Esophagus (tissue), 2 donors: ENCODE data around the gene PNPLA5. TPM values are rescaled to one million over a fixed set of nuclear protein-coding genes. Genes with fewer than 3 reads are reported as not detected.

ENCODE experiments used
- H3K27ac ChIP-seq, 2 donors: one replicate each; pipeline ENCODE4 v1.5.1; 2013; ENCODE audit warnings: low read depth in 2 of 2, mild to moderate bottlenecking in 2 of 2, inconsistent platforms in 1 of 2, low read length in 1 of 2, moderate library complexity in 1 of 2
- H3K27me3 ChIP-seq, 2 donors: one replicate each; pipeline ENCODE4 v1.6.1; 2013; ENCODE audit warnings: low read length in 2 of 2, control low read depth in 1 of 2, mild to moderate bottlenecking in 1 of 2; ENCODE audit not compliant: insufficient read depth in 2 of 2, control insufficient read depth in 1 of 2
- H3K36me3 ChIP-seq, 2 donors: one replicate each; pipeline ENCODE4 v1.6.1; 2013; ENCODE audit warnings: low read length in 1 of 2; ENCODE audit not compliant: control insufficient read depth in 2 of 2, insufficient read depth in 2 of 2
- H3K4me1 ChIP-seq, 2 donors: one replicate each; pipeline ENCODE4 v1.6.1; 2013; ENCODE audit warnings: low read length in 1 of 2; ENCODE audit not compliant: control insufficient read depth in 2 of 2, insufficient read depth in 2 of 2
- H3K4me3 ChIP-seq, 2 donors: one replicate each; pipeline ENCODE4 v1.5.1; 2013; ENCODE audit warnings: low read length in 2 of 2, mild to moderate bottlenecking in 2 of 2, low read depth in 1 of 2, moderate library complexity in 1 of 2
- H3K9me3 ChIP-seq, 2 donors: one replicate each; pipeline ENCODE4 v1.6.1; 2013; ENCODE audit warnings: mild to moderate bottlenecking in 2 of 2, low read depth in 1 of 2, low read length in 1 of 2, moderate library complexity in 1 of 2; ENCODE audit not compliant: control insufficient read depth in 2 of 2, insufficient read depth in 1 of 2
- WGBS, 2 donors: extraction: QIAGEN DNeasy Blood & Tissue Kit; methylation state at CpG; one replicate each; pipeline ENCODE4 v1.1.7; 2013; 5-methylcytosine and 5-hydroxymethylcytosine counted together
- polyA plus RNA-seq, 2 donors: library from polyadenylated mRNA; stranded (reverse); fragments of 200-250 nt; gene quantifications; one replicate each; pipeline ENCODE4 v1.2.3, GENCODE V29; 2013
- donor health status: healthy with polysubstance abuse.
- donor health status: Bipolar disorder and iron deficiency.

PNPLA5 gene
- polyA plus RNA-seq, 2 donors = not detected

GRCh38 chr22:43889860-43890253, 2.0 kb downstream of the PNPLA5 start:
- H3K4me3 ChIP-seq = no peak overlapping the region
- no peaks in the 10 kb centered on the region for H3K4me1 ChIP-seq
- peaks cover 5 to 18% of the 10 kb centered on the region in 2 donors for H3K27me3 ChIP-seq
- 48 to 51% methylated on average over 4 of the region's 4 CpGs for WGBS, 2 donors
- H3K27ac ChIP-seq = no peak overlapping the region
- H3K9me3 ChIP-seq = peaks cover 0 to 5% of the 10 kb centered on the region in 2 donors
- H3K36me3 ChIP-seq = no peaks in the 10 kb centered on the region

- no peak overlapping the region for H3K27ac ChIP-seq
- no peaks in the 10 kb centered on the region for H3K36me3 ChIP-seq
- H3K9me3 ChIP-seq = peaks cover 0 to 5% of the 10 kb centered on the region in 2 donors
- 69 to 70% methylated on average over 16 of the region's 16 CpGs for WGBS, 2 donors
- H3K27me3 ChIP-seq = peaks cover 5 to 18% of the 10 kb centered on the region in 2 donors
- no peak overlapping the region for H3K4me3 ChIP-seq
- H3K4me1 ChIP-seq = no peaks in the 10 kb centered on the region
Observed at GRCh38 chr22:43889201-43889859, 2.5 kb downstream of the PNPLA5 start.

- H3K36me3 ChIP-seq = no peaks in the 10 kb centered on the region
- 64 to 76% methylated on average over 4 of the region's 4 CpGs for WGBS, 2 donors
- H3K4me3 ChIP-seq = no peak overlapping the region
- peaks cover 4 to 18% of the 10 kb centered on the region in 2 donors for H3K27me3 ChIP-seq
- no peaks in the 10 kb centered on the region for H3K4me1 ChIP-seq
- H3K27ac ChIP-seq = no peak overlapping the region
- peaks cover 0 to 5% of the 10 kb centered on the region in 2 donors for H3K9me3 ChIP-seq
Observed at GRCh38 chr22:43888740-43889139, 3.1 kb downstream of the PNPLA5 start.

- Histone ChIP-seq H3K27me3 (peaks cover 0 to 18% of the 10 kb centered on the region in 2 donors), H3K9me3 (peaks cover 0 to 5% of the 10 kb centered on the region in 2 donors), H3K4me1 (no peaks in the 10 kb centered on the region), H3K4me3 (no peak overlapping the region), H3K36me3 (no peaks in the 10 kb centered on the region), H3K27ac (no peak overlapping the region)
- 67 to 69% methylated on average over 4 of the region's 4 CpGs for WGBS, 2 donors
Observed at GRCh38 chr22:43887391-43887790, 4.4 kb downstream of the PNPLA5 start.

GRCh38 chr22:43886231-43886630, 5.6 kb downstream of the PNPLA5 start:
- Histone ChIP-seq H3K36me3 (no peaks in the 10 kb centered on the region), H3K4me1 (no peaks in the 10 kb centered on the region), H3K27ac (no peak overlapping the region), H3K27me3 (peaks cover 0 to 9% of the 10 kb centered on the region in 2 donors), H3K4me3 (no peak overlapping the region), H3K9me3 (peaks cover 0 to 5% of the 10 kb centered on the region in 2 donors)
- whole genome bisulfite sequencing, 2 donors = 64 to 67% methylated on average over 8 of the region's 8 CpGs

GRCh38 chr22:43885786-43886185, 6.0 kb downstream of the PNPLA5 start:
- Histone ChIP-seq H3K36me3 (no peaks in the 10 kb centered on the region), H3K9me3 (peaks cover 0 to 3% of the 10 kb centered on the region in 2 donors), H3K4me1 (no peaks in the 10 kb centered on the region), H3K4me3 (no peak overlapping the region), H3K27ac (no peak overlapping the region), H3K27me3 (peaks cover 0 to 6% of the 10 kb centered on the region in 2 donors)
- 85 to 90% methylated on average over 6 of the region's 6 CpGs for WGBS, 2 donors

GRCh38 chr22:43885319-43885671, 6.5 kb downstream of the PNPLA5 start:
- H3K9me3 ChIP-seq = peaks cover 0 to 3% of the 10 kb centered on the region in 2 donors
- H3K4me1 ChIP-seq = no peaks in the 10 kb centered on the region
- no peak overlapping the region for H3K27ac ChIP-seq
- peaks cover 0 to 1% of the 10 kb centered on the region in 2 donors for H3K27me3 ChIP-seq
- 67 to 70% methylated on average over 7 of the region's 7 CpGs for WGBS, 2 donors
- no peaks in the 10 kb centered on the region for H3K36me3 ChIP-seq
- H3K4me3 ChIP-seq = no peak overlapping the region

GRCh38 chr22:43884600-43885318, 7.1 kb downstream of the PNPLA5 start:
- Histone ChIP-seq H3K27me3 (no peaks in the 10 kb centered on the region), H3K27ac (no peak overlapping the region), H3K36me3 (no peaks in the 10 kb centered on the region), H3K9me3 (no peaks in the 10 kb centered on the region), H3K4me1 (no peaks in the 10 kb centered on the region), H3K4me3 (no peak overlapping the region)
- 20 to 24% methylated on average over 18 of the region's 18 CpGs for WGBS, 2 donors

- H3K36me3 ChIP-seq = no peaks in the 10 kb centered on the region
- 82% methylated on average over 17 of the region's 17 CpGs for WGBS, 2 donors
- H3K27me3 ChIP-seq = no peaks in the 10 kb centered on the region
- no peaks in the 10 kb centered on the region for H3K9me3 ChIP-seq
- no peaks in the 10 kb centered on the region for H3K4me1 ChIP-seq
- no peak overlapping the region for H3K4me3 ChIP-seq
- H3K27ac ChIP-seq = no peak overlapping the region
Observed at GRCh38 chr22:43883719-43884415, 7.9 kb downstream of the PNPLA5 start.
